Measurements from ENCODE around the gene MMP25. TPM values are rescaled to one million over a fixed set of nuclear protein-coding genes. Genes with fewer than 3 reads are reported as not detected.

MMP25 gene
- total RNA-seq, 4 donors from 2014 or later = 0.49 to 1.6 (median 0.70) TPM

DNA sequence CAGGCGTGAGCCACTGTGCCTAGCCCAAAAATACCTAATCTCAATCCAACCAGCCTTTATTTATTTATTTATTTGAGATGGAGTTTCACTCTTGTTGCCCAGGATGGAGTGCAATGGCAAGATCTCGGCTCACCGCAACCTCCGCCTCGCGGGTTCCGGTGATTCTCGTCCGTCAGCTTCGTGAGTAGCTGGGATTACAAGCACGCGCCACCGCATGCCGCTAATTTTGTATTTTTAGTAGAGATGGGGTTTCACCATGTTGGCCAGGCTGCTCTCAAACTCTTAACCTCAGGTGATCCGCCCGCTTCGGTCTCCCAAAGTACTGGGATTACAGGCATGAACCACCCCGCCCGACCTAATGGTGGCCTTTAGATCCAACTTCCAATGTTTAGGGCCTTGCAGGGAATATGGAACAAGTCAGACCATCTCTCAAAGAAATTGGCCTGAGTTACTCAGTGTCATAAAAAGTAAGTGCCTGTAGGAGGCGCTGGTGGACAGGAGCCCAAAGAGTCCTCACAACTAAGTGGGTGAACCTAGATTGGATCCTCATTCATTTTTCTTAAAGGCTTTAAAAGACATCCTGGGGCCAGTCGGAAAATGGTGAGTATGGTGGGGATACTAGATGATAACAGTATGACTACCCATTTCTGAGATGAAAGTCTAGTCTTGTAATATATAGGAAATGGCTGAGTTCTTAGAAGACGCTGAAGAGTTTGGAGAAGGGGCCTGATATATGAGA lies 48.1 kb downstream of the MMP25 start:
- intact Hi-C loops (cut with DNase I) = no loop called here

GRCh38 chr16:3095869-3096268 lies 49.5 kb downstream of the MMP25 start:
- Histone ChIP-seq H3K9me3 (no peaks in the 10 kb centered on the region), H3K4me1 (peaks cover 5 to 11% of the 10 kb centered on the region in 2 donors), H3K27ac (no peak overlapping the region), H3K36me3 (no peaks in the 10 kb centered on the region), H3K27me3 (no peaks in the 10 kb centered on the region), H3K4me3 (replicated peaks in 1 of 3) (no peak overlapping the region)
- TF ChIP-seq CTCF (IDR thresholded peaks at IDR 0.05) (peak in 1 of 6 experiments; percentile 8), POLR2A (IDR thresholded peaks at IDR 0.05) (no peak)
- DNase-seq = no peak
- WGBS, 2 donors = 30 to 42% methylated on average over 4 of the region's 4 CpGs
- intact Hi-C loops (cut with DNase I) = no loop called here

More for the DNA sequence above, 48.1 kb downstream of the MMP25 start:
- Histone ChIP-seq H3K36me3 (no peaks in the 10 kb centered on the region), H3K9me3 (no peaks in the 10 kb centered on the region), H3K27ac (no peak overlapping the region), H3K4me1 (peaks cover 0 to under 1% of the 10 kb centered on the region in 2 donors), H3K27me3 (no peaks in the 10 kb centered on the region), H3K4me3 (replicated peaks in 1 of 3) (no peak overlapping the region)
- TF ChIP-seq CTCF (IDR thresholded peaks at IDR 0.05) (peak in 3 of 6 experiments; percentile 26 to 31 (median 27)), POLR2A (IDR thresholded peaks at IDR 0.05) (no peak)
- WGBS, 2 donors = 91 to 93% methylated on average over 22 of the region's 22 CpGs
- DNase-seq = no peak

DNA sequence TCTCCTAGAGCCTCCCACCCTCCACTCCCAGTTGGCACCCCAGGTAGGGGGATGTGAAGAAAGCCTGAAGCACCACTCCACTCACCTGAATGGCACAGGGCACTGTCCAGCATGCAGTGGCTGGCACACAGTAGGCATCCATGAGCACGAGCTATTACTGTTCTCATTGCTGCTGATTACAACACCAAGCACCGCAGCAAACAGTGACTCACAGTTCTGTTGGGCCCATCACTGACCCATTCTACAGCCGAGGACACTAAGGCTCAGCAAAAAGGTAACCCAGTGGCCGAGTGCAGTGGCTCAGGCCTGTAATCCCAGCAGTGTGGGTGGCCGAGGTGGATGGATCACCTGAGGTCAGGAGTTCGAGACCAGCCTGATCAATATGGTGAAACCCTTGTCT lies 50.0 kb downstream of the MMP25 start:
- DNase-seq = no peak
- intact Hi-C loops (cut with DNase I) = no loop called here
- 85 to 90% methylated on average over 5 to 6 of the region's 6 CpGs for WGBS, 2 donors
- no peaks in the 10 kb centered on the region for H3K9me3 ChIP-seq
- TF ChIP-seq POLR2A (IDR thresholded peaks at IDR 0.05) = no peak
- TF ChIP-seq CTCF (IDR thresholded peaks at IDR 0.05) = no peak
- H3K27me3 ChIP-seq = no peaks in the 10 kb centered on the region
- H3K36me3 ChIP-seq = no peaks in the 10 kb centered on the region
- H3K4me1 ChIP-seq = peaks cover 5 to 14% of the 10 kb centered on the region in 2 donors
- H3K27ac ChIP-seq = no peak overlapping the region
- H3K4me3 ChIP-seq (replicated peaks in 1 of 3) = no peak overlapping the region

DNA sequence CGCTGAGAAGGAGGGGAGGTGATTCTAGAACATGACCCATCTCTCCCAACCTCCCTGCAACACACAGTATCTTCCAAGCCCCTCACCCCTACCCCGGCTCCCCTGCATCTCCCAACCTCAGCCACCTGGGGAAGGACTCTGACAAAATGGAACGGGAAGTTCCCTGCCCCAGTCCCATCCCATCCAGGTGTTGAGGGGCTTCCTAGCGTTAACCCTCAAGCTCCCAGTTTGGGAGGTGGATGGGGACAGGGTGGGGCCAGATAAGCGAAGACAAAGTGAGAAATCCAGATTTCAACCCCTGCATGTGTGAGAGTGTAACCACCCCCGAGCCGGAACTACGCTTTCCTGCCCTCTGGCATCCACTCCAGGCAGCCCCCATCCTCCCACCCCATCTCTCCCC lies 50.9 kb downstream of the MMP25 start:
- H3K4me3 ChIP-seq (replicated peaks in 1 of 3) = no peak overlapping the region
- H3K4me1 ChIP-seq = peaks cover 5 to 14% of the 10 kb centered on the region in 2 donors
- TF ChIP-seq POLR2A (IDR thresholded peaks at IDR 0.05) (no peak), CTCF (IDR thresholded peaks at IDR 0.05) (no peak)
- no peaks in the 10 kb centered on the region for H3K36me3 ChIP-seq
- H3K9me3 ChIP-seq = no peaks in the 10 kb centered on the region
- no peak overlapping the region for H3K27ac ChIP-seq
- DNase-seq = no peak
- no peaks in the 10 kb centered on the region for H3K27me3 ChIP-seq
- intact Hi-C loops (cut with DNase I) = no loop called here
- WGBS, 2 donors = 40 to 46% methylated on average over 8 of the region's 8 CpGs
